GM12891 (cell line): Measurements from ENCODE around the gene PRCD.

Experiments used
- PAX5 ChIP-seq: IDR thresholded peaks from 2 replicates; pipeline ENCODE4 v1.6.1; 2011; ENCODE audit warnings: low read length, moderate library complexity, mild to moderate bottlenecking; ENCODE audit not compliant: insufficient read depth, severe bottlenecking
- POLR2A ChIP-seq: IDR thresholded peaks from 2 replicates; pipeline ENCODE4 v1.6.1; 2011; ENCODE audit warnings: low read depth, low read length, control low read depth
- POLR2AphosphoS5 ChIP-seq: IDR thresholded peaks from 2 replicates; pipeline ENCODE4 v1.6.1; 2011; ENCODE audit warnings: low read depth, low read length, control low read depth
- SPI1 ChIP-seq: IDR thresholded peaks from 2 replicates; pipeline ENCODE4 v1.6.1; 2011; ENCODE audit warnings: low read depth, low read length, control low read depth
- TAF1 ChIP-seq: IDR thresholded peaks from 2 replicates; pipeline ENCODE4 v1.6.1; 2011; ENCODE audit warnings: low read depth, low read length, control low read depth

- no peak for TF ChIP-seq TAF1
- TF ChIP-seq POLR2A: no peak
- no peak for TF ChIP-seq POLR2AphosphoS5
- 0 out of 2 replicates have a peak, but pooled peaks have one; percentile 1 for TF ChIP-seq SPI1
- no peak for TF ChIP-seq PAX5
Observed at GRCh38 chr17:76492989-76493501, 46.8 kb upstream of the PRCD start.
